DMS114 treated with DMSO at 0.1 percent for 48 hours (cell line): ENCODE data around the gene ZNF598.

ENCODE experiments used
- DNase-seq: peaks from one replicate; lab custom pipeline; 2025; ENCODE audit not compliant: unreplicated experiment; lab: John Stamatoyannopoulos, UW

ZNF598 gene

DNA sequence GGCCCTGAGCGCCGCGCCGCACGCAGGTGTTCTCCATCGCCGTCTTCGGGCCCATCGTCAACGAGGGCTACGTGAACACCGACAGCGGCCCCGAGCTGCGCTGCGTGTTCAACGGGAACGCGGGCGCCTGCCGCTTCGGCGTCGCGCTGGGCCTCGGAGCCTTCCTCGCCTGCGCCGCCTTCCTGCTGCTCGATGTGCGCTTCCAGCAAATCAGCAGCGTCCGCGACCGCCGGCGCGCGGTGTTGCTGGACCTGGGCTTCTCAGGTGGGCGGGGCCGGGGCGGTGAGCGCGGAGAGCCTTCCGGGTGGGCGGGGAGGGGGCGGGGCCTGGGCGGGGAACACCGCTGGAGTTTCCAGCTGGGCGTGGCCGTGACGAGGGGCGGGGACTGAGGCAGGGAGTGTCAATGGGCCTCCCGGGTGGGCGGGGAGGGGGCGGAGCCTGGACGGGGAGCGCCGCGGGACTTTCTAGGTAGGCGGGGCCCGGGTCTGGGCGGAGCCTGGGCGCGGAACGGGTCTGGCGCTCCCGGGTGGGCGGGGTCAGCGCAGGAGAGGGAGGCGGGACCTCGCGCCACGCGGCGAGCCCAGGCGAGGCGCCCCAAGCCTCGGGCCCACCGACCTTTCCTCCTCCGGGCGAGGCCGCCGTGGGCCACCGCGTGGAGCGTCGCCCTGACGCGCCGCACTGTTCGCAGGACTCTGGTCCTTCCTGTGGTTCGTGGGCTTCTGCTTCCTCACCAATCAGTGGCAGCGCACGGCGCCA, 17.5 kb downstream of the ZNF598 start:
- no peak for DNase-seq

DNA sequence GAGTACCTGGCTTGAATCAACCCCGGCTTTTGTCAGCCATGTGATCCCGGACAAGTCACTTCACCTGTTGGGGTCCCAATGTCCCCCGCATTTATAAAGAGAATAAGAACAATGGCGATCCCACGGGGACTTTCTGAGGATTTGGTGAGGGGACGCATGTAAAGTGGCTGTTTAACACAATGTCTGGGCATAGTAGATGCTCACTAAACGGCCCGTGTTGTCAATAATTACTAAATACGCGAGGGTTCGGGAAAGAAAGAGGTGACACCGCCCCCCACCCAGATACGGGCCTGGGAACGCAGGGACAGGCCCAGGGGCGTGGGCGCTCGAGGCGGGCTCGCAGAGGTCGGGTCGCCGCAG, 18.1 kb downstream of the ZNF598 start:
- DNase-seq = no peak

DNA sequence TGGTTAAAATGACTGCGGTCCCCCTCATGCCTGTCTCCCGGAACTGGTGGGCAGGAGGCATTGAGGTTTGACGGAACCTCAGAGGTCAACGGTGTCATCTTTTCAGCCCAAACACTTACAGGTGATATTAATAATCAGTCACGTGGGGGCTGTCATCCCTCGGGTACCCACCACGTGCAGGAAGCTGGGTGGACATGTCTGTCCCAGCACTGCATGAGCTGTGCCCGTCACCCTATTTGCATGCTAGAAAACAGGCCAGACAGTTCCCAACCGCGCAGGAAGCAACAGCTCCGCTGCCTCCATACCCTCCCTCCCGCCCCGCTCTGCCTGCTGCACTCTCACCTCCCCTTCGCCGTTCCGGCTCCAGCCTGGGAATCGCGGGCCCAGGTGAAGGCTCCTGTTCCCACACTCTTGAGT, 18.5 kb downstream of the ZNF598 start:
- no peak for DNase-seq

DNA sequence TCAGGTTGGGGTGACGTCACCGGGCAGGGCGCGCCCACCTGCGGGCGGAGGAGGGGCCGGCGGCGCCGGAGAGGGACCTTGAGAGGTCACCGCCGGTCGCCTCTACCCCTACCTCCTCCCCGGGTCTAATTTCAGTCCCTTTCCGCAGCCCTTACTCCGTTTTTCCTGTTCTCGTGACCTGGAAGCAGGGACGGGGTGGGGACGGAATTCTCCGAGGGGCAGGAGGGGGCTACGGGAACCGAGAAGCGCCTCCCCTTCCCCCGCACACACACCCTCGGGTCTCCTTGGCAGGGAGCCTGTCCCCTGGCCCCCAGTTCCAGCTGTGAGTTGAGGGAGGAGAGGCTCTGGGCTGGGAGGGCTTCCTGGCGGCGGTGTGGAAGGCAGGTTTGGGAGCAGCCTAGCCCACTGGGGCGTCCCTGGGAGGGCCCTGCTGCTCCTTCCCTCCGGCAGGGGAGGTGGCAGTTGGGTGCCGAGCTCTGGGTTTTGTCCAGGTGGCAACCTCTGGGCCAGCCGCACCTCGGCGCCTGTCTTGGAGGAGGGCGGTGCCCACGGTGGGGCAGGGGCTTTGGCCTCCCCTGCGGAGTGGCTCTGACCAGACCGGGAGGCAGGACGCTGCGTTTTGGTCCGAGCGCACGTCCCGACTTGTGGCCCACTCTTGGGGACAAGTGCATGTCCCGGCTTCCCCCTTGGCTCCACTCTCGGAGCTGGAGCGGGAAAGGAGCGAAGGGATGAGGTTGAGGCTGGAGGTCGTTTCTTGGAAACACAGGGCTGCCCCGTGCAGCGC, 19.1 kb downstream of the ZNF598 start:
- DNase-seq = no peak

DNA sequence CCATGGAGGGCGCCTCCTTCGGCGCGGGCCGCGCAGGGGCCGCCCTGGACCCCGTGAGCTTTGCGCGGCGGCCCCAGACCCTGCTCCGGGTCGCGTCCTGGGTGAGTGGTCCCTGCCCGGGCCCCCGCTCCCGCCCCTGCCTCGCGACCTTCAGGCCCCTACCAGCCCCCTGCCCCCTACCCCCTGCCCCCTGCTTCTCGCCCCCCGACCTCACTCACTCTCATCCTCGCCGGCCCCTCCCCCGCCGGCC, 19.6 kb downstream of the ZNF598 start:
- DNase-seq = no peak

DNA sequence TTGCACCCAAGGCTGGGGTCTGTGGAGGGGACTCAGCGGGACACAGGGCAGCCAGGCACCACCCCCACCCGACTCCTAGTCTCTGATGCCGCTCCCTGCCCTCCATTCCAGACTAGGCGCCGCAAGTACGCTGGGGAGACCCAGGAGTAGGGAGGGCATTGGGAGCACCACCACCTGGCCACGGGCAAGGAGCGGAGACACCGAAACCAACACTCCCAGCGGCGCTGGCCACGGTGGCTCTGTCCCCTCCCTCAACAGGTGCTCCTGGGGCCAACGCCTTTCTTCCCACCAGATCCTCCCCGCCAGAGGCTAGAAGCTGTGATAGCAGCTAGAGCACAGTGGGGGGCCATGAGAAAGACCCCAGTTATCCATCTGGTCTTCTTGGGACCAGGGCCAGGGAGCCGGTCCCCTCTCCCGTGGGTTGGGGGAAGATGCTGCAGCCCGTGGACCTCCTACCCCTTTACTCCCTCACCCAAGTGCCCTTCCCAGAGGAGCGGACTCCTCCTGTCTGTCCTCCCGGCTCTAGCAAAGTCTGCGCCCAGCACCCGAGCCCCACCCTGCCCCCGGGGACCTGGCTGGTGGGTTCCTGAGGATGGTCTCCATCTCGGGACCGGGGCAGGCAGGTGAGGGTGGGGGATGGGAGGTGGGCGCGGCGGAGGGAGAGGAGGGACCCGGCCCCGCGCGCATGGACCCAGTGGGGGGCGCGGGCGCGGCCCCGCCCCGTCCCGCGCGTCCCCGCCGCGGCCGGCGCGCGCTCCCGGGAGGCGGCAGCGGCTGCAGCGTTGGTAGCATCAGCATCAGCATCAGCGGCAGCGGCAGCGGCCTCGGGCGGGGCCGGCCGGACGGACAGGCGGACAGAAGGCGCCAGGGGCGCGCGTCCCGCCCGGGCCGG, 20.2 kb downstream of the ZNF598 start, which contains the start of gene SYNGR3:
Gene SYNGR3 (plus strand): TSS at position 762 of the 892 bp plus-strand sequence. CDS start 133 bp downstream, outside the sequence.
- no peak for DNase-seq

DNA sequence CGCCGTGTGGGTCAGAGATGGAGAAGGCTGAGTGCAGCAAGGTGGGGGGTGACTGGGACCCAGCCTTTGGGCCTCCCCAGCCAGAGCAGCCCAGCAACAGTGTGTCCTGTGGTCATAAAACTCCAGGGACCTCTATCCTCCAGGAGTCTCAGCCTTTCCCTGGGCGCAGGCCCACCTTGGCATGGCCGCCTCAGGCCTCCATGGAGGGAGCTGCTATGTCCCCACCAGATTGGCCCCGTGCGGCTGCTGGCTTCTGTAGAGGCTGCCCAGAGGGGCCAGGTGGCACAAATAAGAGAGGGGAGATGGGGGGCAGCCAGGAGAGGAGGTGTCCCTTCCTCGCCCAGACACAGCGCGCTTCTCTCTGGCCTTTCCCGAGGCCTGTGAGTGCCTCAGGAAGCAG, 22.4 kb downstream of the ZNF598 start:
- DNase-seq = no peak

DNA sequence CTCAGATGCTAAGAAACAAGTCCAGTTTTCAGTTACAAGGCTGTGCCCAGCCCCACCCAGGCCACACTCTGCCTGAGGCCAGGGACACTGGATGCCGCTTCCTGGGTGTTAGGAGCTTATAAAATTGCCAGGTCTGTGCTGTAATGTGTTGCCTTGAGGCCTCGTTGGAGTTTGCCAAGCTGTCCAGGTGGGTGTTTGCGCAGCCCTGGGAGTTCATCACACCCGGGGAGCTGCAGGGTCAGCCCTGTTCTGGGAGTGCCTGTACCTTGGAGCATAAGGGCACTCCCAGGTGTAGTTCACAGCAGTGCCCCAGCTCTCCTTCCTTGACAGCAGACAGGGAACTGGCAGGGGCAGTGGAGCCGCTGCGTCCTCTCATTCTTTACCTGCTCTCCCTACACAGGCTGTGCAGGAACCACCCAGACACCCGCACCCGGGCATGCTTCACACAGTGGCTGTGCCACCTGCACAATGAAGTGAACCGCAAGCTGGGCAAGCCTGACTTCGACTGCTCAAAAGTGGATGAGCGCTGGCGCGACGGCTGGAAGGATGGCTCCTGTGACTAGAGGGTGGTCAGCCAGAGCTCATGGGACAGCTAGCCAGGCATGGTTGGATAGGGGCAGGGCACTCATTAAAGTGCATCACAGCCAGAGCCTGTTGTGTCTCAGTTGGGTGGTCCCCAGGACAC, 24.0 kb downstream of the ZNF598 start:
- DNase-seq = no peak

DNA sequence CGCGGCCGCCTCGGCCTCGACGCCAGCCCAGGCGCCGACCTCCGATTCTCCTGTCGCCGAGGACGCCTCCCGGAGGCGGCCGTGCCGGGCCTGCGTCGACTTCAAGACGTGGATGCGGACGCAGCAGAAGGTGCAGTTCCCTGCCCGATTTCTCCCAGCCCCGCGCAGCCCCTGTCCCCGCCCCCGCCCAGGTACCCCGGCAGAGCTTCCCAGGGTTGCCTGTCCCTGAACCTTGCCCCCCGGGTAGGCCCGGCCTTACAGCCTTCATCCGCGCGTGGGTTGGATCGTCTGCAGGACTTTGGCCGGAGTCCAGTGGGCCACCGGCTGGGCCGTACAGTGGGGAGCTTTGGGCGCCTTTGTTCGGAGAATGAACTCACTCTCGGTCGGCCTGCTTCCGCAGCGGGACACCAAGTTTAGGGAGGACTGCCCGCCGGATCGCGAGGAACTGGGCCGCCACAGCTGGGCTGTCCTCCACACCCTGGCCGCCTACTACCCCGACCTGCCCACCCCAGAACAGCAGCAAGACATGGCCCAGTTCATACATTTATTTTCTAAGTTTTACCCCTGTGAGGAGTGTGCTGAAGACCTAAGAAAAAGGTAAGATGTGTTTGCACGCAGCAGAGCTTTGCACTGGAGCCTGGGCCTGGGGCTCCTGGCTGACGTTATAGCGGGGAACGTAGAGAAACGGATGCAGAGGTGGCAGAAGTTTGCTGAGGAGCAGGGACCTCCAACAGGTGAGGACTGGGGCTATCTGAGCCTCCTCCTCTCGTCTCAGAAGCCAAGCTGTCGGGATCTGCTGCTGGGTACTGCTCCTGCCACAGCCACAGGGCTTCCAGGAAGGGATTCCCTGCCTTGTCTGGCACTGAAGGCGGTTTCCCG, 25.0 kb downstream of the ZNF598 start:
- no peak for DNase-seq

DNA sequence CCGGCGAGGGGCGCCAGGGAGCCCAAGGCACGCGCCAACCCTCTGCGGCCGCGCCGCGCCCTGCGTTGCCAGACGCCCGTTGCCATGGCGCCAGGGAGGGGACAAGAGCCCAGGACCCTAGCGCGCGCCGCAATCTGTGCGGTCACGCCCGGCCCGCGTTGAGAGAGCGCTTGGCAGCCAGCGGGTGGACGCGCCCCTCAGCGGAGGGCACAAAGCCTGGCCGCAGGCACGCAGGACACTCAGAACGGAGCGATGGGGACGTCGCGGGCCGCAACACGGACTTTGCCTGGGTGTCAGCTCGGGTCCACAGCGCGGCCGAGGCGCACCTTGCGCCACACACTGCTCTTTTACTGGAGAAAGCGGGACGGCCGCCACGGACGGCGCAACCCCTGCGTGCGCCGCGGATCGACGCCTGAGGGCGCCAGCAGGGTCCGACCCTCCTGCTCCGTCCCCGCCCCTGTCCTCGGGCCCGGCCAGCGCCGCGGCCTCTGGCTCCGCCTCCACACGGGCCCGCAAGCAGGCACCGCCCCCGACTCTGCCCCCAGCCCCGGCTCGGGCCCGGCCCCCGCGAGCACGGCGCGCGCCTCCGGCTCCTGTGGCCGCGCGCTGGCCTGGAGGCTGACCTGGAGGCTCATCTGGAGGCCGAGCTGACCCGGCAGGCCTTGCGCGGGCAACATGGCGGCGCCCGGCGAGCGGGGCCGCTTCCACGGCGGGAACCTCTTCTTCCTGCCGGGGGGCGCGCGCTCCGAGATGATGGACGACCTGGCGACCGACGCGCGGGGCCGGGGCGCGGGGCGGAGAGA, 25.9 kb downstream of the ZNF598 start, which contains the start of gene GFER:
Gene GFER (plus strand): TSS at position 650 of the 803 bp plus-strand sequence. CDS start 26 bp downstream, at position 676.
- peak; percentile 57 for DNase-seq

DNA sequence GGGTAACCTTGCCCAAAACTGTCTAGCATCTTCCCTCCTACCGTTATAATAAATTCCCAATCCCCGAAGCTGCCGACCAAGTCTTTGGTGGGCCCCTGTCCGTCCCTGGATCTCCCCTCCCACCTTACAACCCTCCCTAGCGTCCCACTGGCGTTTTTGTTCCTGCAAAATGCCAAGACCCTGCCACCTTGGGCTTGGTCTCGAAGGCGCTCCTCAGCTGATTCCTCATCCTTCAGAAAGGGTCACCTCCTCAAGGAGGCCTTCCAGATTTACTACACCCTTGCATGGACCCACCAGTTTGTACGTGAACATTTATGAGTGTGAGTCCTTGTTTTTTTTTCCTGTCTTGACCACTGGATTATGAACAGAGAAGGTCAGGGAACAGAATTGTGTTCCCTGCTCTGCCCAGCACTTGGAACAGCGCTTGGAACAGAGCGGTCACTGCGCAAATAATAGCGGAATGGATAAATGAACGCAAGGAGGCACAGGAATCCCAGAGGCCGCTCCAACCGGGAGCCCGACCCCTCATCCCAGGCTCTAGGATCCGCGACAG, 26.6 kb downstream of the ZNF598 start:
- DNase-seq = no peak

DNA sequence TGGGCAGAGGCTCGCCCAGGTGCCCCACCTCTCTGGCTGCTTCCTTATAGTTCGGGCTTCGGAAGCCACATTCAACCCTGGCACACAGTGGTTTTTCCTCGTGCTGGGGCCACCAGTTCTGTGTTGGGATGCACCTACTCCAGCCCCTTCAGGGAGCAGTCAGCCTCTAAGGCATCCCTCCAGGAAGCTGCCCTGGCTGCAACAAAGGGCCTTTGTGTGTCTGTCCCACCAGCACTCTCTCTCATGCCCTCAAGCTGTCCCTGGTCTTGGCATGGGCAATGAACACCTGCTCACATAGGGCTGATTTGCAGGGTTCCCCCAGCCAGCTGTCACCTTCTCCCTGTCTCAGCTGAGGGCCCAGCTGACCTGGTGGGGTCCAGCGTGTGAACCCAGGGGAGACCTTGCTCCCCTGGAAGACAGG, 27.6 kb downstream of the ZNF598 start:
- DNase-seq = no peak

DNA sequence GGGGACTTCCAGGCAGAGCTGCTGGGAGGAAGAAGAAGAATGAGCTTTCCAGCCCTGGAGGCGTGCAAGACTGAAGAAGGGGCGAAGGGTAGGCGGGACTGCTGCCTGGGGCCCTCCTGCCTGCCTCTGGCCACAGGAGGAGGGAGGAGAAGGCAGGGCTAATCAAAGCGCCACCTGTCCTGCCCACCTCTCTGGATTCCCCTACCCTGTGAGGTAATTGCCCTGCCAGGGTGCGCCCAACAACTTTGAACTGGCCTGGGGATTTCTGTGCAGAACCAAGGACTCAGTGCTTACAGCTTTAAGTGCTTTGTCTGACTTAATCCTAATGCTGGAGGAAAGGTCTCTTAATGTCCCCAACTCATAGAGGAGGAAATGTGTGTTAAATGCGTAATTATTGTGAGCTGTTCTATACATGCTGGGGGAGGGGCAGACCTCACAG, 28.2 kb downstream of the ZNF598 start, which contains the start of gene NOXO1:
Gene NOXO1 (minus strand): TSS at position 72 of the 439 bp plus-strand sequence. CDS start 290 bp downstream, outside the sequence.
- no peak for DNase-seq

DNA sequence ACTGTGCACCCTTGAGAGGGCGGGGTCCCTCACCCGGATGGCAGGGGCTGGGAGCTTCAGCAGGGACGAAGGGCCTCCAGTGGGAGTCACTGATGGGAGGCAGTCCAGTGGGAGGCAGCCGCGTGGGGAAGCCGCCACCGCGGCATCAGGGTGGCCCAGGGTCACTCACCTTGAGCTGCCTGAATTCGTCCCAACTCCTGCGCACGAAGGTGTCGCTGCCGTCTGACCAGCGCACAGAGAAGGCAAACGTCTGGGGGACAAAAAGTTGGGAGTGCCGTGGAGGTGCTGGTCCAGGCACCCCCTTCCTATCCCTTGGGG, 28.9 kb downstream of the ZNF598 start:
- DNase-seq = no peak

DNA sequence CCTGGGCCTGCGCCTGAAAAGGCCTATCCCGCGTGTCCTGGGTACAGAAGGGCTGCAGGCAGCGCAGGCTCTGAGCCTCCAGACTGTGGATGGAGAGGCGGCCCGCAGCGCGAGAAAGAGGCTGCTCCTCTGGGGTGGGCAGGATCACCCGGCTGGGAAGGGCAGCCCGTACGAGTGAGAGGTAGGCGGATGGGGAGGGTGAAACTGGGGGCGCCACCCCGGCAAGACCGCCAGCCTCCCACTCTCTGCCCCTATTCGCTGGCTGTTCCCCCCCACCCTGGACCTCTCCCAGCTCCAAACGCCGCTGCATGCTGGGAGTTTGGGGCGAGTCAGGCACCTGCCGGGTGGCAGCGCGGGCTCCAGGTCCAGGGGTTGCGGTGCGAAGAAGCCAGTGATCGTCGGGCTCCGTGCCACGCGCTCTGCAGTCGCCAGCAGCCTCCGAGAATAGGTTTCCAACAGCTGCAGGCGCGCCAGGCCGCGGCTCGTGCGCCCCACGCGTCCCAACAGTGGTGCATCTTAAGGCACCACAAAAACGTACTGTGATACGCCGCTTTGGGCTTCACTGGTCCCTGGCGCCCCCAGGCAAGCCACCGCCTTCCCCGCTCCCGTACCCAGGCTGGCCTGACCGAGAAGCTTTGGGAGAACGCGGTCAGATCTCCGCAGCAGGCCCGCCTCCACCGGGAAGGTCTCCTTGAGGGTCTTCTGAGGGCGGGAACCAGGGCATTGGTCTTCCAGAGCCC, 29.4 kb downstream of the ZNF598 start:
- no peak for DNase-seq

DNA sequence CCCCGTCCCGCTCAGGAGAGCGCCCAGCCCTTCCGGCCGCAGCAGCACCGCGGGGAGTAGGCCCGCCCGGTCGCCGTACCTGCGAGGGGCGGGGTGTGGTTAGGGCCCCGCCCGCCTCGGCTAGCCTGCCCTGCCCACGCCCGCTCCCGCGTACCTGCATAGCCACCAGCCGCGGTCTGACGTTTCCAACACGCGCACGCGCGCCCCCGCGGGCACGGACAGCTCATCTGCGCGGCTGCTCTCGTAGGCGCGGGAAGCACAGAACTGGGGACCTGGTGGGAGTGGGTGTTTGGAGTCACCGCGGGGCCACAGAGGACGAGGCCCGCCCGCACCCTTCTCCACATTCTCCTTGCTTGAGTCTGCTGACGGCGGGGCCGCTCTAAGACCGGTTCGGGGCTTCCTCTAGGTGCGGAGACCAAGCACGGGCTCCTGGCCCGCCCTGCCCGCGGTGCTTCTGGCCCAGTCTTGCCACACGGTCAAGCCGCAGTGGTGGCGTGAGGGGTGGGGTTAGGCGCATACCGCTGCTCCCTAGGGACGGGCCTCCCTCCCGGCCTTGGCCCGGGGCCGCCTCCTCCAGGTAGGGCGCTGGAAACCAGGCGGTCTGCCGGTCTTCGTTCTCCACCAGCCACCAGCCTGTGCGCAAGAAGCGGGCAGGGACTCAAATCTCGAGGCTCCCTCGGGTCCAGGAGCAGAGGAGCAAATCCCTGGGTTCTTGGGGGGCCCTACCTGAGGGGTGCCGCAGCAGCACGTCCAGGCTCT, 30.2 kb downstream of the ZNF598 start:
- DNase-seq = no peak

DNA sequence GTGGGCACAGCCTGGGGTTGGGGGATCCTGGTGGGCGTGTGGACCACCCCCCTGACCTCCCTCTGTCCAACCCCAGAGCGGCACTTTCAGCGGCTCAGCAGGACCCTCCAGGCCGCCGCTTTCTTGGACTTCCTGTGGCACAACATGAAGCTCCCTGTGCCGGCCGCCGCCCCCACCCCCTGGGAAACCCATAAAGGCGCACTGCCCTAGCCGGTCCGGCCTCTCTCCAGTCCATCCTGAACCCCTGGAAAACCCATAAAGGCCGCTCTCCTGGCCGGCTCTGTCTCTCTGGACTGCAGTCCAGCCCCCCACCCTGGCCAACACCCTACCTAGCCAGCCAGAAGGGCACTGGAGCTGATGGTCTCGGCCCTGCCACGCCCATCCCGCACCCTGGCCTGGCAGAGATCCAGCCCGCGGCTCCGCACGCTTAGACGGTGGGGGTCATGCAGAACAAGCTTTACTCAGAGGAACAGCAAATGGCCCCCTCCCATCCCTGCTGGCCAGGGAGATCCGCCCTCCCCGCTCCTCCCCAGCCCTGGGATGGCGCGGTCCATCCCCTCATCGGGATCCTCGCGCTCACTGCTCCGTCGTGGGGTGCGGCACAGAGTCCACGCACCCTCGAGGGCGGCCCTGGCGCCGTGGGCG, 31.0 kb downstream of the ZNF598 start:
- no peak for DNase-seq
